ENCODE measurements around the gene CUL1. TPM values are rescaled to one million over a fixed set of nuclear protein-coding genes. Genes with fewer than 3 reads are reported as not detected.

CUL1 gene
- total RNA-seq, 6 donors from 2014 or later: 29.0 to 65.0 (median 45.9) TPM

DNA sequence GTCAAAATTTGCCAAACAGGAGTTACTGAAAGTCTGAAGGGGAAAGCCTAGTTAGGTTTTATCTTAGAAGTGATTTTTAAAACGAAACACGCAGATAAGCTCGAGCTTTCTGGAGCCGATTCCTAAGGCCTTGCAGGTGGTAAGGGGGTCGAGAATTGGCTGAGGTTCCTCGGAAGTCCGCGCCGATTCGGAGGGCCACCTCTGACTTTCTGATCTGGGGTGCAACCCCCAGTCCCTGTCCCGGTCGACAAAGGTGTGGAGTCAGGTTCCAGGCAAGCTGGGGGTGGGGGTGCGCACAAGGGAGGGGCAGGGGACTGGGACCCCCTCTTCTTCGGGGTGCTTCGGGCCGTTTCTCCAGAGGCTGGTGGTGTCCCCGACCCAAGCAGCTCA is 701 bp upstream of the CUL1 start:
- TF ChIP-seq EP300 (IDR thresholded peaks at IDR 0.05) (no peak), POLR2AphosphoS5 (IDR thresholded peaks at IDR 0.05) (no peak), POLR2A (IDR thresholded peaks at IDR 0.05) (no peak)
- TF ChIP-seq, protein P1, sequence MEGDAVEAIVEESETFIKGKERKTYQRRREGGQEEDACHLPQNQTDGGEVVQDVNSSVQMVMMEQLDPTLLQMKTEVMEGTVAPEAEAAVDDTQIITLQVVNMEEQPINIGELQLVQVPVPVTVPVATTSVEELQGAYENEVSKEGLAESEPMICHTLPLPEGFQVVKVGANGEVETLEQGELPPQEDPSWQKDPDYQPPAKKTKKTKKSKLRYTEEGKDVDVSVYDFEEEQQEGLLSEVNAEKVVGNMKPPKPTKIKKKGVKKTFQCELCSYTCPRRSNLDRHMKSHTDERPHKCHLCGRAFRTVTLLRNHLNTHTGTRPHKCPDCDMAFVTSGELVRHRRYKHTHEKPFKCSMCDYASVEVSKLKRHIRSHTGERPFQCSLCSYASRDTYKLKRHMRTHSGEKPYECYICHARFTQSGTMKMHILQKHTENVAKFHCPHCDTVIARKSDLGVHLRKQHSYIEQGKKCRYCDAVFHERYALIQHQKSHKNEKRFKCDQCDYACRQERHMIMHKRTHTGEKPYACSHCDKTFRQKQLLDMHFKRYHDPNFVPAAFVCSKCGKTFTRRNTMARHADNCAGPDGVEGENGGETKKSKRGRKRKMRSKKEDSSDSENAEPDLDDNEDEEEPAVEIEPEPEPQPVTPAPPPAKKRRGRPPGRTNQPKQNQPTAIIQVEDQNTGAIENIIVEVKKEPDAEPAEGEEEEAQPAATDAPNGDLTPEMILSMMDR (IDR thresholded peaks at IDR 0.05): no peak
- Histone ChIP-seq H3K4me1 (peaks cover 26 to 38% (median 34%) of the 10 kb centered on the region in 4 donors), H3K27ac (peak overlapping the region; percentile 96 to 99 (median 99)), H3K27me3 (no peaks in the 10 kb centered on the region), H3K9me3 (no peaks in the 10 kb centered on the region), H3K36me3 (no peaks in the 10 kb centered on the region), H3K4me3 (peak overlapping the region; percentile 73 to 89 (median 82))
- DNase-seq (no peak), ATAC-seq (ENCODE audit: low FRiP score in 2 of 2) (no peak)
- WGBS, 2 donors: 1 to 4% methylated on average over 16 to 17 of the region's 17 CpGs

GRCh38 chr7:148699024-148699781 is 500 bp downstream of the CUL1 start:
- TF ChIP-seq POLR2AphosphoS5 (IDR thresholded peaks at IDR 0.05): peak; percentile 14 to 34
- TF ChIP-seq, protein P1 (IDR thresholded peaks at IDR 0.05): peak in 3 of 6 experiments; percentile 5 to 11 (median 5)
- no peak for TF ChIP-seq EP300 (IDR thresholded peaks at IDR 0.05)
- peak in 3 of 4 donors; percentile 23 to 42 (median 37) for TF ChIP-seq POLR2A (IDR thresholded peaks at IDR 0.05)
- H3K9me3 ChIP-seq: no peaks in the 10 kb centered on the region
- 0% methylated on average over 25 of the region's 107 CpGs; no CpG with 5 or more reads in 1 of the 2 donors for WGBS, 2 donors
- peak overlapping the region; percentile 96 to 99 (median 99) for H3K27ac ChIP-seq
- ATAC-seq (ENCODE audit: low FRiP score in 2 of 2) (peak; percentile 34 to 74), DNase-seq (peak; percentile 44 to 92)
- peaks cover 26 to 50% (median 44%) of the 10 kb centered on the region in 4 donors for H3K4me1 ChIP-seq
- no peaks in the 10 kb centered on the region for H3K27me3 ChIP-seq
- H3K36me3 ChIP-seq: no peaks in the 10 kb centered on the region
- H3K4me3 ChIP-seq: peak overlapping the region; percentile 73 to 89 (median 82)

DNA sequence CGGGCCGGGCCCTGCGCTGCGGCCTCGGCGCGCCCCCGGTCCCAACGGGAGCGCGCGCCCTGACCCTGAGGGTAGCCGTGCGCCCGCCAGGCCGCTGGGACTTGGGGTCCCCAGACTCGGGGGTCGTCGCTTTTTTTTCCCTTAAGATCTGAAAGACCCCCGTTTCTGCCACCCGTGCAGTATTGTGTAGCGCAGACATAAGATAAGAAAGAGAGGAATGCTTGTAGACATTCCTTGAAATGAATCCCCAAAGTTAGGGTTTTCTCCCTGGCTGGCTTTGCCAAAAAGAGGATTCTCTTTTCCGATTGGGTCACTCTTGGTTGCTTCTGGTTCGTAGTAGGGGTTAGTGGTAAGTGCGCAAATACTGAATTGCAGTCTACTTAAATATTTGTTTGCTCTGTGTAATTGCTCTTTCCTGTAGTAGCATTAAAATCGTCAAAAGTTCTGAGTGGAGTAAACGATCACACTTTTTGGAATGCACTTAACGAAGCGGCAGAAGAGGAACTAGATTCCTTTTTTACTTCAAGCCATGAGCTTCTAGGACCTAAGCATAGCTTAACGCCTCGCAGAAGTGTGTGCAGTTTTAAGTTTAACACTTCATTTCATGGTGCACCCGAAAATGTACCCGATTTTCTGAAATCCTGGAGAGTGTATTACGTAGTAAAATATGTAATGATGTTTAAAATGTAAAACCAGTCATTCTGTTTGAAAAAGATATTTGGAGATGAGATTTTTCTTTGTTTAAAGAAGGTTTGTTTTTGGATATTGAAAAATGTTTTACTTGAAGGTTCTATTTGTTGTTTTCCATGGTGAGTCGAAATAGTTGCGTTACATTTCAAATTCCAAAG is 1.3 kb downstream of the CUL1 start:
- no peaks in the 10 kb centered on the region for H3K36me3 ChIP-seq
- DNase-seq (no peak), ATAC-seq (ENCODE audit: low FRiP score in 2 of 2) (peak; percentile 20 to 66)
- H3K4me1 ChIP-seq: peaks cover 33 to 51% (median 46%) of the 10 kb centered on the region in 4 donors
- H3K27me3 ChIP-seq: no peaks in the 10 kb centered on the region
- H3K4me3 ChIP-seq: peak overlapping the region; percentile 73 to 89 (median 82)
- TF ChIP-seq, protein P1 (IDR thresholded peaks at IDR 0.05): no peak
- TF ChIP-seq POLR2AphosphoS5 (IDR thresholded peaks at IDR 0.05) (peak in 1 of 2 donors; percentile 1), POLR2A (IDR thresholded peaks at IDR 0.05) (no peak), EP300 (IDR thresholded peaks at IDR 0.05) (no peak)
- 2 to 4% methylated on average over 21 to 36 of the region's 36 CpGs for WGBS, 2 donors
- H3K27ac ChIP-seq: peak overlapping the region; percentile 96 to 99 (median 99)
- H3K9me3 ChIP-seq: no peaks in the 10 kb centered on the region

GRCh38 chr7:148700661-148701064 is 2.0 kb downstream of the CUL1 start:
- H3K27me3 ChIP-seq: no peaks in the 10 kb centered on the region
- H3K4me1 ChIP-seq: peaks cover 39 to 55% (median 50%) of the 10 kb centered on the region in 4 donors
- ATAC-seq (ENCODE audit: low FRiP score in 2 of 2): no peak
- H3K9me3 ChIP-seq: no peaks in the 10 kb centered on the region
- peak in 1 of 2 donors; percentile 57 for DNase-seq
- 14 to 20% methylated on average over 3 of the region's 3 CpGs for WGBS, 2 donors
- peak overlapping the region in 1 of 4 donors; percentile 99 for H3K27ac ChIP-seq
- TF ChIP-seq, protein P1 (IDR thresholded peaks at IDR 0.05): no peak
- no peak for TF ChIP-seq EP300 (IDR thresholded peaks at IDR 0.05)
- TF ChIP-seq POLR2A (IDR thresholded peaks at IDR 0.05): no peak
- no peak for TF ChIP-seq POLR2AphosphoS5 (IDR thresholded peaks at IDR 0.05)
- H3K4me3 ChIP-seq: peak overlapping the region in 3 of 4 donors; percentile 78 to 89 (median 87)
- no peaks in the 10 kb centered on the region for H3K36me3 ChIP-seq

All from upper lobe of left lung (tissue), 6 donors.